PC-3 (cell line): ENCODE data around the gene CCM2. TPM values are rescaled to one million over a fixed set of nuclear protein-coding genes. Genes with fewer than 3 reads are reported as not detected.

Source experiments
- ATAC-seq: fragments of 200-7000 bp; cut with Tn5 transposase; 2 replicates; pipeline ENCODE4 v1.9.1; 2020; ENCODE audit warnings: mild to moderate bottlenecking, moderate library complexity
- BruUV-seq: library from RNA; stranded (reverse); fragments of 400-500 nt; replicated peaks from 2 replicates; lab custom pipeline; 2021; lab: Mats Ljungman, UMichigan
- CTCF ChIA-PET: fragments of 300-600 bp; sonication (Branson Sonifier 250); formaldehyde crosslinking; loops from one replicate; lab custom pipeline; 2022; ENCODE audit warnings: antibody characterized with exemption; lab: Charles Lee
- POLR2A ChIA-PET: fragments of 300-600 bp; sonication (Branson Sonifier 250); formaldehyde crosslinking; loops from one replicate; lab custom pipeline; 2022; ENCODE audit warnings: antibody characterized with exemption; ENCODE audit not compliant: unreplicated experiment; lab: Charles Lee
- DNase-seq: peaks from one replicate; pipeline ENCODE4 v3.0.0-alpha.2; 2015
- H2AFZ ChIP-seq: fragments of 300-600 bp; sonication (generic); 2 replicates; pipeline ENCODE4 v1.6.0; 2016; ENCODE audit warnings: antibody characterized with exemption, low read length
- H3F3A ChIP-seq: fragments of 300-600 bp; sonication (generic); one replicate; pipeline ENCODE4 v1.6.0; 2017; ENCODE audit warnings: antibody characterized with exemption, low read length, control low read depth, mild to moderate bottlenecking; ENCODE audit not compliant: unreplicated experiment
- H3K27ac ChIP-seq: fragments of 300-600 bp; sonication (generic); 2 replicates; pipeline ENCODE4 v1.5.1; 2016; ENCODE audit warnings: mild to moderate bottlenecking, low read length
- H3K27me3 ChIP-seq: fragments of 300-600 bp; sonication (generic); 2 replicates; pipeline ENCODE4 v1.6.1; 2016; ENCODE audit warnings: low read length, mixed read lengths
- H3K36me3 ChIP-seq: fragments of 300-600 bp; sonication (generic); 2 replicates; pipeline ENCODE4 v1.6.1; 2016; ENCODE audit warnings: low read depth, mixed run types, low read length, mixed read lengths
- H3K4me1 ChIP-seq: fragments of 300-600 bp; sonication (generic); 2 replicates; pipeline ENCODE4 v1.5.1; 2016; ENCODE audit warnings: low read length; ENCODE audit not compliant: insufficient read depth
- H3K4me2 ChIP-seq: fragments of 300-600 bp; sonication (generic); 2 replicates; pipeline ENCODE4 v1.6.0; 2016; ENCODE audit warnings: low read length
- H3K4me3 ChIP-seq: fragments of 300-600 bp; sonication (generic); 2 replicates; pipeline ENCODE4 v1.5.1; 2016; ENCODE audit warnings: mild to moderate bottlenecking, low read length, mixed read lengths
- H3K79me2 ChIP-seq: fragments of 300-600 bp; sonication (generic); 2 replicates; pipeline ENCODE4 v1.6.1; 2017; ENCODE audit warnings: low read length, mixed read lengths
- H3K9ac ChIP-seq: fragments of 300-600 bp; sonication (generic); 2 replicates; pipeline ENCODE4 v1.6.0; 2016; ENCODE audit warnings: mild to moderate bottlenecking, low read length
- H3K9me2 ChIP-seq: fragments of 300-600 bp; sonication (generic); replicated peaks from 2 replicates; pipeline ENCODE4 v1.6.1; 2016; ENCODE audit warnings: mixed run types, low read length, mixed read lengths
- H3K9me3 ChIP-seq: fragments of 300-600 bp; sonication (generic); 2 replicates; pipeline ENCODE4 v1.6.1; 2016; ENCODE audit warnings: low read length, mixed read lengths
- H4K20me1 ChIP-seq: fragments of 300-600 bp; sonication (generic); 2 replicates; pipeline ENCODE4 v1.6.1; 2016; ENCODE audit warnings: low read length, mixed read lengths
- CTCF ChIP-seq: fragments of 300-600 bp; sonication (generic); conservative IDR thresholded peaks from 2 replicates; pipeline ENCODE4 v1.5.1; 2017; ENCODE audit warnings: antibody characterized with exemption, low read depth, mild to moderate bottlenecking, low read length
- EZH2 ChIP-seq: fragments of 300-600 bp; sonication (generic); IDR thresholded peaks from one replicate; pipeline ENCODE4 v1.6.1; 2017; ENCODE audit warnings: antibody characterized with exemption, mild to moderate bottlenecking, low read length; ENCODE audit not compliant: unreplicated experiment
- EZH2phosphoT487 ChIP-seq: fragments of 300-600 bp; sonication (generic); IDR thresholded peaks from 2 replicates; pipeline ENCODE4 v1.6.1; 2018; ENCODE audit warnings: mild to moderate bottlenecking, antibody characterized with exemption, low read length, borderline replicate concordance
- intact Hi-C: fragments of 100-400 bp; cut with micrococcal nuclease; formaldehyde crosslinking; loops from 2 replicates; pipeline ENCODE4 v1.9.0; 2023
- total RNA-seq: library from RNA; depleted of rRNA; stranded (reverse); fragments of >200 nt; gene quantifications from 2 replicates; pipeline ENCODE4 v1.2.3, GENCODE V29; 2014

The CCM2 gene
- total RNA-seq, 1 experiment from 2014 or later: 56.6 TPM

GRCh38 chr7:45057878-45058277, 57.9 kb downstream of the CCM2 start:
- Histone ChIP-seq H4K20me1 (no peaks in the 10 kb centered on the region), H3K4me1 (no peaks in the 10 kb centered on the region), H3K9me3 (no peaks in the 10 kb centered on the region), H3F3A (no peaks in the 10 kb centered on the region), H3K27ac (no peak overlapping the region), H3K4me3 (no peak overlapping the region), H3K9ac (no peak overlapping the region), H3K79me2 (no peaks in the 10 kb centered on the region), H3K9me2 (no peaks in the 10 kb centered on the region), H3K4me2 (no peak overlapping the region), H3K27me3 (no peaks in the 10 kb centered on the region), H2AFZ (no peak overlapping the region), H3K36me3 (no peaks in the 10 kb centered on the region)
- intact Hi-C loops: no loop called here
- ChIA-PET POLR2A (no interaction called here), CTCF (no interaction called here)
- DNase-seq (no peak), ATAC-seq (no peak)
- BruUV-seq: no TSS peak
- TF ChIP-seq EZH2 (no peak), EZH2phosphoT487 (no peak), CTCF (no peak)

- H3K4me1 ChIP-seq: no peaks in the 10 kb centered on the region
- H3K79me2 ChIP-seq: no peaks in the 10 kb centered on the region
- POLR2A ChIA-PET: no interaction called here
- H3K36me3 ChIP-seq: no peaks in the 10 kb centered on the region; the same call in 1 of the 2 replicates
- no TSS peak for BruUV-seq
- no peak overlapping the region for H3K4me3 ChIP-seq
- intact Hi-C loops: no loop called here
- no peak overlapping the region for H3K4me2 ChIP-seq
- H3K9me2 ChIP-seq: no peaks in the 10 kb centered on the region
- H4K20me1 ChIP-seq: no peaks in the 10 kb centered on the region
- no peak overlapping the region for H3K9ac ChIP-seq
- H3K27ac ChIP-seq: no peak overlapping the region
- no peaks in the 10 kb centered on the region for H3K9me3 ChIP-seq
- H2AFZ ChIP-seq: no peak overlapping the region
- CTCF ChIA-PET: no interaction called here
- H3K27me3 ChIP-seq: no peaks in the 10 kb centered on the region
- ATAC-seq: no peak
- TF ChIP-seq EZH2: no peak
- TF ChIP-seq EZH2phosphoT487: no peak
- TF ChIP-seq CTCF: no peak
- no peaks in the 10 kb centered on the region for H3F3A ChIP-seq
- DNase-seq: no peak
These were observed 60.3 kb downstream of the CCM2 start for GRCh38 chr7:45060295-45060694.

GRCh38 chr7:45061352-45061751, 61.4 kb downstream of the CCM2 start:
- ATAC-seq: no peak
- CTCF ChIA-PET: no interaction called here
- H3K9me3 ChIP-seq: no peaks in the 10 kb centered on the region
- TF ChIP-seq CTCF (no peak), EZH2phosphoT487 (no peak), EZH2 (no peak)
- no peak overlapping the region for H3K4me2 ChIP-seq
- no peaks in the 10 kb centered on the region for H3K9me2 ChIP-seq
- H4K20me1 ChIP-seq: no peaks in the 10 kb centered on the region
- BruUV-seq: no TSS peak
- H3K27ac ChIP-seq: no peak overlapping the region
- H3K4me3 ChIP-seq: no peak overlapping the region
- H3F3A ChIP-seq: no peaks in the 10 kb centered on the region
- no peaks in the 10 kb centered on the region for H3K79me2 ChIP-seq
- H2AFZ ChIP-seq: no peak overlapping the region
- H3K4me1 ChIP-seq: no peaks in the 10 kb centered on the region
- H3K9ac ChIP-seq: no peak overlapping the region
- no peaks in the 10 kb centered on the region for H3K27me3 ChIP-seq
- intact Hi-C loops: no loop called here
- no peak for DNase-seq
- no peaks in the 10 kb centered on the region; the same call in 1 of the 2 replicates for H3K36me3 ChIP-seq
- POLR2A ChIA-PET: no interaction called here
